ENCODE measurements around the gene COG3. TPM values are rescaled to one million over a fixed set of nuclear protein-coding genes. Genes with fewer than 3 reads are reported as not detected.
A peak's percentile ranks its signal among the peaks of the same experiment; 100 is the strongest.

Gene COG3
- total RNA-seq, 1 donor from 2014 or later, result 13.3 TPM

GRCh38 chr13:45439008-45439407 is 25.7 kb upstream of the COG3 start:
- H3K4me3 ChIP-seq (ENCODE audit: low read depth, low read length), result no peak overlapping the region
- TF ChIP-seq CTCF (conservative IDR thresholded peaks at IDR 0.05; ENCODE audit: low read depth, low read length), result no peak
- no peak for DNase-seq (ENCODE audit: low read depth)

GRCh38 chr13:45439781-45440462 is 24.8 kb upstream of the COG3 start:
- no peak for TF ChIP-seq CTCF (conservative IDR thresholded peaks at IDR 0.05; ENCODE audit: low read depth, low read length)
- no peak for DNase-seq (ENCODE audit: low read depth)
- H3K4me3 ChIP-seq (ENCODE audit: low read depth, low read length), result no peak overlapping the region

GRCh38 chr13:45441633-45442032 is 23.1 kb upstream of the COG3 start:
- peak; percentile 69 for TF ChIP-seq CTCF (conservative IDR thresholded peaks at IDR 0.05; ENCODE audit: low read depth, low read length)

GRCh38 chr13:45445053-45445452 is 19.7 kb upstream of the COG3 start:
- no peak overlapping the region for H3K4me3 ChIP-seq (ENCODE audit: low read depth, low read length)
- no peak for TF ChIP-seq CTCF (conservative IDR thresholded peaks at IDR 0.05; ENCODE audit: low read depth, low read length)
- DNase-seq (ENCODE audit: low read depth), result no peak

More at GRCh38 chr13:45441633-45442032, 23.1 kb upstream of the COG3 start:
- no peak overlapping the region for H3K4me3 ChIP-seq (ENCODE audit: low read depth, low read length)
- no peak for DNase-seq (ENCODE audit: low read depth)

GRCh38 chr13:45446181-45446580 is 18.6 kb upstream of the COG3 start:
- TF ChIP-seq CTCF (conservative IDR thresholded peaks at IDR 0.05; ENCODE audit: low read depth, low read length), result no peak
- H3K4me3 ChIP-seq (ENCODE audit: low read depth, low read length), result no peak overlapping the region

GRCh38 chr13:45447050-45447661 is 17.6 kb upstream of the COG3 start:
- no peak overlapping the region for H3K4me3 ChIP-seq (ENCODE audit: low read depth, low read length)
- TF ChIP-seq CTCF (conservative IDR thresholded peaks at IDR 0.05; ENCODE audit: low read depth, low read length), result no peak
- DNase-seq (ENCODE audit: low read depth), result no peak

More at GRCh38 chr13:45446181-45446580, 18.6 kb upstream of the COG3 start:
- no peak for DNase-seq (ENCODE audit: low read depth)
